ENCODE measurements around the gene SAMD4B. TPM values are rescaled to one million over a fixed set of nuclear protein-coding genes. Genes with fewer than 3 reads are reported as not detected.
A peak's percentile ranks its signal among the peaks of the same experiment; 100 is the strongest.
"Not testable (repeated sequence)": the region's sequence is repeated elsewhere in the genome, so short reads cannot be mapped to it uniquely, and the experiment has no call there.

Gene SAMD4B
- total RNA-seq, 3 donors from 2014 or later = 57.4 to 65.2 (median 59.7) TPM

DNA sequence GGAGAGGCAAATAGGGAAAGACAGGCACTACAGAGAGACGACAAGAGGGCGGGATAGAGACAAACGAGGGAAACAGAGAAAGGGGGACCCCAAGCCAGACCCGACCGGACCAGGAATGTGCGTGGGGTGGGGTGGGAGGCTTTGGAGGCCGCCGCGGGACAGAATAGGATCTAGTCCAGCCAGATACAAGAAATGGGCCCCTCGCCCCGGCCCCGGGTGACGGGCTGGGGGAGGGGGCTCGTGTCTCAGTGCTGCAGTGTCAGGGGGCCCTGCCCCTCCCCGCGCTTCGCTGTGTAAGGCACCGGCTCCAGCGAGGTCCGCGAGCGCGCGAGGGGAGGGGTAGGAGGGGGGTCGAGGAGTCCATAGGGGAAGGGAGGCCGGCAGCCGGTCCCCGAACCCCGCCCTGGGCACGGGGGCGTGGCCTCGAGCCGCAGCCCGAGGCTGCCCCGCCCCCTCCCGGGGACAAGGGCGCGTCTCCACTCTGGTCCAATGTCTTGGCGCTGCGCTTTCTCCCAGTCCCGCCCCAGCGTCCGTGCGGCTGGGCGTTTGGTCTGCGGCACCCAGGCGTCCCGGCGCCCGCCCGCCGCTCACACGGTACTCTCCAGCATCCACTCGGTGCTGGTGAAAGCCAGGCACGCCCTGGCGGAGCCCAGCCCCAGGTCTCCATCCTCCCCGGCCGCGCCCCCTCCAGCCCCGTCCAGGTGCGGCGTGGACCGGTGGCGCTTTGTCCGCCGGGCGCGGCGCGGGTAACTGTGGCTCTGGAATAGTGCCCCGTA is 35.0 kb upstream of the SAMD4B start:
- H3K27me3 ChIP-seq = peaks cover 0 to 24% of the 10 kb centered on the region in 2 donors
- no peaks in the 10 kb centered on the region for H3K36me3 ChIP-seq
- DNase-seq (ENCODE audit: low spot score in 2 of 2) = no peak
- peak overlapping the region in 2 of 3 donors; percentile 30 to 38 for H3K4me3 ChIP-seq
- H3K9me3 ChIP-seq = no peaks in the 10 kb centered on the region
- intact Hi-C loops (cut with DNase I; ENCODE audit: low total_unique reads) = no loop called here
- H3K27ac ChIP-seq = no peak overlapping the region
- no peaks in the 10 kb centered on the region for H3K4me1 ChIP-seq
- no peak for TF ChIP-seq POLR2A (IDR thresholded peaks at IDR 0.05)
- no peak for TF ChIP-seq POLR2AphosphoS5 (IDR thresholded peaks at IDR 0.05)
- TF ChIP-seq, protein P1, sequence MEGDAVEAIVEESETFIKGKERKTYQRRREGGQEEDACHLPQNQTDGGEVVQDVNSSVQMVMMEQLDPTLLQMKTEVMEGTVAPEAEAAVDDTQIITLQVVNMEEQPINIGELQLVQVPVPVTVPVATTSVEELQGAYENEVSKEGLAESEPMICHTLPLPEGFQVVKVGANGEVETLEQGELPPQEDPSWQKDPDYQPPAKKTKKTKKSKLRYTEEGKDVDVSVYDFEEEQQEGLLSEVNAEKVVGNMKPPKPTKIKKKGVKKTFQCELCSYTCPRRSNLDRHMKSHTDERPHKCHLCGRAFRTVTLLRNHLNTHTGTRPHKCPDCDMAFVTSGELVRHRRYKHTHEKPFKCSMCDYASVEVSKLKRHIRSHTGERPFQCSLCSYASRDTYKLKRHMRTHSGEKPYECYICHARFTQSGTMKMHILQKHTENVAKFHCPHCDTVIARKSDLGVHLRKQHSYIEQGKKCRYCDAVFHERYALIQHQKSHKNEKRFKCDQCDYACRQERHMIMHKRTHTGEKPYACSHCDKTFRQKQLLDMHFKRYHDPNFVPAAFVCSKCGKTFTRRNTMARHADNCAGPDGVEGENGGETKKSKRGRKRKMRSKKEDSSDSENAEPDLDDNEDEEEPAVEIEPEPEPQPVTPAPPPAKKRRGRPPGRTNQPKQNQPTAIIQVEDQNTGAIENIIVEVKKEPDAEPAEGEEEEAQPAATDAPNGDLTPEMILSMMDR (IDR thresholded peaks at IDR 0.05) = no peak

- H3K27ac ChIP-seq = no peak overlapping the region
- H3K36me3 ChIP-seq = no peaks in the 10 kb centered on the region
- H3K27me3 ChIP-seq = peaks cover 0 to 24% of the 10 kb centered on the region in 2 donors
- peak overlapping the region in 2 of 3 donors; percentile 30 to 38 for H3K4me3 ChIP-seq
- TF ChIP-seq POLR2A (IDR thresholded peaks at IDR 0.05) (no peak), POLR2AphosphoS5 (IDR thresholded peaks at IDR 0.05) (no peak)
- TF ChIP-seq, protein P1 (IDR thresholded peaks at IDR 0.05) = no peak
- H3K4me1 ChIP-seq = no peaks in the 10 kb centered on the region
- H3K9me3 ChIP-seq = no peaks in the 10 kb centered on the region
- DNase-seq (ENCODE audit: low spot score in 2 of 2) = no peak
- intact Hi-C loops (cut with DNase I; ENCODE audit: low total_unique reads) = no loop called here
Measured at GRCh38 chr19:39307822-39308530, 34.2 kb upstream of the SAMD4B start.

DNA sequence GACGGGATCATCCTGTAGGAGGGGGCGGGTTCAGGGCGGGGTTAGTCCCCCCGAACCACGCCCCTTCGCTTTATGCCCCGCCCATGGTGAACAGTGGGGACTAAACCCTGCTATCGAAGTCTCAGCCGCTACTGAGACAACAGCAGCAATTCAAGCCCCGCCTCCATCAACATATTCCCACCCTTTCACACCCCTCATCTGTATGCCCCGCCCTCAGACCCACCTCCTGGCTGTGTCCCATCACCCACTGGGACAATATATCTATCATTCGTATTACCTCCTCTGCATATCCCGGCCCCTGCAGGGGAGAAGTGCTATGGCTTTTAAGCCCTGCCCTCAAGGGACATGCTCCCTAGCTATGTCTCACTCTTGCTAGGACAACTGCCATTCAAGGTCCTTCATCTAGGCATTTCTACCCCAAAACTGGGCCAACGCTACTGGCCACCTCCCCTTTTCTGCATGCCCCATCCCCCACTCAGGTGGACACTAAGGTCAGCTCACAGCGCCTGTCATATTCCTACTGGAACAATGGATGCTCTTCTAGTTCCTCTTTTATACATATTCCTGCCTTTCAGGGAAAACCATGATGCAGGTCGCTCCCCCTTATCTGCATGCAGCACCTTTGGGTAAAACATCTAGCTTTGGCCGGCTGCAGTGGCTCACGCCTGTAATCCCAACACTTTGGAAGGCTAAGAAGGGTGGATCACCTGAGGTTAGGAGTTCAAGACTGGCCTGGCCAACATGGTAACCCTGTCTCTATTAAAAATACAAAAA is 33.5 kb upstream of the SAMD4B start:
- Histone ChIP-seq H3K9me3 (no peaks in the 10 kb centered on the region), H3K36me3 (no peaks in the 10 kb centered on the region), H3K27me3 (peaks cover 0 to 24% of the 10 kb centered on the region in 2 donors), H3K4me3 (no peak overlapping the region), H3K4me1 (no peaks in the 10 kb centered on the region), H3K27ac (no peak overlapping the region)
- DNase-seq (ENCODE audit: low spot score in 2 of 2) = no peak
- intact Hi-C loops (cut with DNase I; ENCODE audit: low total_unique reads) = no loop called here
- no peak for TF ChIP-seq POLR2A (IDR thresholded peaks at IDR 0.05)
- TF ChIP-seq, protein P1 (IDR thresholded peaks at IDR 0.05) = no peak
- TF ChIP-seq POLR2AphosphoS5 (IDR thresholded peaks at IDR 0.05) = no peak

DNA sequence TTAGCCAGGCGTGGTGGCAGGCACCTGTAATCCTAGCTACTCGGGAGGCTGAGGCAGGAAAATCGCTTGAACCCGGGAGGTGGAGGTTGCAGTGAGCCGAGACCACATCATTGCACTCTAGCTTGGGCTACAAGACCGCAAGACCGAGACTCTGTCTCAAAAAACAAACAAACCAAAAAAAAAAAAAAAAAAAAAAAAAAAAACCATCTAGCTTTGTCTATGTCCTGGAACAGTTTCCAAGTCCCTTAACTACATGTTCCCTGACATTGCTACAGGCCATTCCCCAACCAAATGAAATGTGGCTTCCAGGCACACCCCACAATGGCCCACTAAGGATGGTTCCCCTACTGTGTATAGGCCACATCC is 32.9 kb upstream of the SAMD4B start:
- intact Hi-C loops (cut with DNase I; ENCODE audit: low total_unique reads); H3K9me3 ChIP-seq; H3K4me1 ChIP-seq; DNase-seq (ENCODE audit: low spot score in 2 of 2); H3K4me3 ChIP-seq; H3K27ac ChIP-seq; H3K36me3 ChIP-seq: not testable (repeated sequence)
- H3K27me3 ChIP-seq = peaks cover 0 to 24% of the 10 kb centered on the region in 2 donors

- TF ChIP-seq POLR2AphosphoS5 (IDR thresholded peaks at IDR 0.05) (no peak), POLR2A (IDR thresholded peaks at IDR 0.05) (no peak)
- TF ChIP-seq, protein P1 (IDR thresholded peaks at IDR 0.05) = no peak
- intact Hi-C loops (cut with DNase I; ENCODE audit: low total_unique reads) = no loop called here
- H3K27ac ChIP-seq = no peak overlapping the region
- H3K27me3 ChIP-seq = peaks cover 0 to 18% of the 10 kb centered on the region in 2 donors
- H3K4me1 ChIP-seq = no peaks in the 10 kb centered on the region
- DNase-seq (ENCODE audit: low spot score in 2 of 2) = no peak
- H3K4me3 ChIP-seq = no peak overlapping the region
- H3K36me3 ChIP-seq = no peaks in the 10 kb centered on the region
- no peaks in the 10 kb centered on the region for H3K9me3 ChIP-seq
Measured at GRCh38 chr19:39310558-39311311, 31.5 kb upstream of the SAMD4B start.
